K562 (cell line): ENCODE measurements around the gene CHST15. TPM values are rescaled to one million over a fixed set of nuclear protein-coding genes. Genes with fewer than 3 reads are reported as not detected.

Experiments
- ATAC-seq: fragments of 200-7000 bp; cut with Tn5 transposase; 3 replicates; pipeline ENCODE4 v1.9.1; 2020; ENCODE audit warnings: moderate library complexity
- BruUV-seq: library from RNA; stranded (reverse); fragments of 400-500 nt; replicated peaks from 2 replicates; lab custom pipeline; 2021; lab: Mats Ljungman, UMichigan
- CTCF ChIA-PET: fragments of 300-600 bp; formaldehyde crosslinking; extraction: SDS; loops from one replicate; lab custom pipeline; 2021; ENCODE audit warnings: low intra/inter-chr PET ratio; lab: Yijun Ruan, JAX
- POLR2A ChIA-PET: fragments of 300-600, 350-650 bp; sonication (Branson Sonifier 250); formaldehyde crosslinking; extraction: SDS; loops from one replicate; lab custom pipeline; 2021; ENCODE audit warnings: antibody characterized with exemption, inconsistent platforms; lab: Yijun Ruan, JAX
- DNase-seq, 4 experiments: peaks; one replicate each; pipeline versions ENCODE4 v3.0.0 to v3.0.0-alpha.2; 2011 to 2018; ENCODE audit warnings: low spot score in 3 of 4, mixed read lengths in 3 of 4; ENCODE audit errors: extremely low read depth in 1 of 4
- FAIRE-seq: peaks from 2 replicates; lab custom pipeline; 2011; peaks lifted over from hg19 to GRCh38; lab: Jason Lieb, UNC
- H2AFZ ChIP-seq: 2 replicates; pipeline ENCODE4 v1.6.0; 2011; ENCODE audit warnings: low read depth, low read length, control low read depth, inconsistent platforms
- H3K27ac ChIP-seq: fragments of 200-600 bp; 3 replicates; pipeline ENCODE4 v1.8.0; 2011; ENCODE audit warnings: low read depth, mild to moderate bottlenecking, control low read depth, inconsistent platforms, low read length, moderate library complexity, mixed read lengths; ENCODE audit errors: extremely low read depth
- H3K27me3 ChIP-seq, 2 experiments: fragments of 300-600 bp in 1 of 2; 2 replicates in 1 of 2; 3 replicates in 1 of 2; pipeline versions ENCODE4 v1.6.0 to v1.8.0; 2011; ENCODE audit warnings: inconsistent platforms in 2 of 2, low read length in 2 of 2, mild to moderate bottlenecking in 1 of 2, mixed read lengths in 1 of 2, moderate library complexity in 1 of 2; ENCODE audit not compliant: control insufficient read depth in 2 of 2, insufficient read depth in 2 of 2
- H3K36me3 ChIP-seq: fragments of 300-600 bp; 3 replicates; pipeline ENCODE4 v1.8.0; 2011; ENCODE audit warnings: mild to moderate bottlenecking, low read length, inconsistent platforms; ENCODE audit not compliant: control insufficient read depth, insufficient read depth
- H3K4me1 ChIP-seq, 2 experiments: fragments of 200-600 bp in 1 of 2; replicated peaks in 1 of 2; 2 replicates in 1 of 2; 3 replicates in 1 of 2; pipeline versions ENCODE4 v1.5.1 to v1.8.0; 2011; ENCODE audit warnings: inconsistent platforms in 2 of 2, low read length in 2 of 2, mild to moderate bottlenecking in 1 of 2, mixed read lengths in 1 of 2, moderate library complexity in 1 of 2; ENCODE audit not compliant: control insufficient read depth in 2 of 2, insufficient read depth in 2 of 2
- H3K4me2 ChIP-seq: 2 replicates; pipeline ENCODE4 v1.6.1; 2011; ENCODE audit warnings: low read length, control low read depth, inconsistent platforms, mixed read lengths; ENCODE audit not compliant: insufficient read depth
- H3K4me3 ChIP-seq: fragments of 200-600 bp; sonication (generic), shearing (Covaris generic); 2 replicates; pipeline ENCODE4 v1.5.1; 2016; ENCODE audit warnings: control low read depth, inconsistent platforms
- H3K79me2 ChIP-seq: fragments of 200-600 bp; 3 replicates; pipeline ENCODE4 v1.8.0; 2011; ENCODE audit warnings: low read length, inconsistent platforms; ENCODE audit not compliant: control insufficient read depth, insufficient read depth
- H3K9ac ChIP-seq, 2 experiments: 2 replicates each; pipeline versions ENCODE4 v1.6.0 to v1.6.1; 2011; ENCODE audit warnings: low read depth in 2 of 2, low read length in 2 of 2, control low read depth in 1 of 2, inconsistent platforms in 1 of 2, mild to moderate bottlenecking in 1 of 2, mixed read lengths in 1 of 2; ENCODE audit not compliant: insufficient read depth in 1 of 2
- H3K9me1 ChIP-seq: one replicate; pipeline ENCODE4 v1.6.0; 2011; ENCODE audit warnings: inconsistent platforms, mild to moderate bottlenecking, low read length, moderate library complexity; ENCODE audit not compliant: control insufficient read depth, insufficient read depth
- H3K9me3 ChIP-seq: replicated peaks from 2 replicates; pipeline ENCODE4 v1.5.1; 2011; ENCODE audit warnings: low read depth, low read length, inconsistent platforms; ENCODE audit not compliant: control insufficient read depth, insufficient read depth
- H4K20me1 ChIP-seq: replicated peaks from 2 replicates; pipeline ENCODE4 v1.6.1; 2011; ENCODE audit warnings: low read length, inconsistent platforms, mixed read lengths; ENCODE audit not compliant: control insufficient read depth, insufficient read depth
- E2F3 ChIP-seq: fragments of 250-450 bp; sonication (Bioruptor Pico); IDR thresholded peaks from 2 replicates; pipeline ENCODE4 v1.4.0; 2020; ENCODE audit warnings: mild to moderate bottlenecking
- LEF1 ChIP-seq: fragments of 450-650 bp; IDR thresholded peaks from 2 replicates; pipeline ENCODE4 v1.6.1; 2016; ENCODE audit warnings: mild to moderate bottlenecking
- TAF1 ChIP-seq: IDR thresholded peaks from 2 replicates; pipeline ENCODE4 v1.6.1; 2011; ENCODE audit warnings: mild to moderate bottlenecking, low read length, moderate library complexity; ENCODE audit not compliant: insufficient read depth, control insufficient read depth, severe bottlenecking; ENCODE audit errors: extremely low read depth
- ZNF134 ChIP-seq: fragments of 250-450 bp; sonication (Bioruptor Pico); conservative IDR thresholded peaks from 2 replicates; pipeline ENCODE4 v1.4.0; 2020
- ZNF57 ChIP-seq: fragments of 450-650 bp; formaldehyde crosslinking; IDR thresholded peaks from 2 replicates; pipeline ENCODE4 v1.4.0; 2020; ENCODE audit warnings: mild to moderate bottlenecking, moderate library complexity
- WGBS: fragments of 100-300 bp; shearing (Covaris generic); methylation state at CpG from one replicate; pipeline ENCODE4 v1.1.6; 2016; ENCODE audit warnings: low coverage, mixed read lengths; ENCODE audit not compliant: insufficient coverage; ENCODE audit errors: missing lambda C conversion rate; 5-methylcytosine and 5-hydroxymethylcytosine counted together
- in situ Hi-C: fragments of 300-500 bp; cut with MboI; formaldehyde crosslinking; loops from 4 replicates; pipeline ENCODE4 v1.15.0; 2018; ENCODE audit warnings: inconsistent platforms, mixed read lengths
- intact Hi-C: fragments of 100-400 bp; cut with micrococcal nuclease; formaldehyde crosslinking; loops from 2 replicates; pipeline ENCODE4 v1.14.2; 2022
- polyA plus RNA-seq, 8 experiments: library from polyadenylated mRNA; depleted of rRNA in 4 of 8; stranded (reverse) in 5 of 8; unstranded in 3 of 8; fragments of >200 nt; fragmentation: Nextera tagmentation in 2 of 8; fragmentation: Illumina TruSeq in 1 of 8; extraction: Ambion mirVana in 2 of 8; extraction: Trizol in 1 of 8; gene quantifications; 2 replicates each; pipeline versions ENCODE4 v1.2.1 to v1.2.3, GENCODE V29; 2011 to 2014; ENCODE audit warnings: inconsistent platforms in 1 of 8, missing spikeins in 1 of 8
- total RNA-seq, 7 experiments: library from RNA; depleted of rRNA in 6 of 7; stranded (reverse); fragments of >200 nt in 6 of 7; fragmentation: Illumina TruSeq in 2 of 7; extraction: Trizol in 2 of 7; gene quantifications; 2 replicates each; pipeline versions ENCODE4 v1.2.1 to v1.2.3, GENCODE V29; 2011 to 2021; ENCODE audit warnings: low replicate concordance in 1 of 7
- TF ChIP-seq, protein P1 (sequence below): fragments of 450-650 bp; IDR thresholded peaks from 2 replicates; pipeline ENCODE4 v1.6.1; 2016; ENCODE audit warnings: low read depth
- TF ChIP-seq, protein P2 (sequence below): fragments of 250-450 bp; sonication (Bioruptor Pico); IDR thresholded peaks from 2 replicates; pipeline ENCODE4 v1.8.0; 2021; ENCODE audit warnings: borderline replicate concordance, mild to moderate bottlenecking, moderate library complexity; ENCODE audit not compliant: poor library complexity, severe bottlenecking

CHST15 gene
- total and polyA plus RNA-seq, 9 of the 15 experiments (the other 6 are each of a cell fraction or from before 2014, with no cell fraction given) = 0.04 to 0.16 (median 0.08) TPM

DNA sequence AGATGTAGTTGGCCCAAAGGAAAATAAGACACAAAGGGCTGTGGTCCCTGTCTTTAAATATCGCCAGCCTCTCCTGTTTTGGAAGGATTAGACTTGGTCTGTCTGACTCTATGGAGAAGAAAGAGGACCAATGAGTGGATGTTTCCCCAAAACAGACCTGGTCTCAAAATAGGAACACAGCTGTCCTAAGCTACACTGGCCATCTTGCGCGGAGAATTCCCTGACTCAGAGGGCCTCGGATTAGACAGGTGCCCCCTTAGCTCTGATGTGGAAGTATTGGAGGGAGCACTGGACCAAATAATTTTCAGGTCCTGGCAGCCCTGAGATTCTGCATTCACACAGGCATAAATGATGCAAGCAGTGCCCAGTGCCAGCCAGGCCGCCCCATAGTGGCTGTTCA is 56.1 kb downstream of the CHST15 start:
- Histone ChIP-seq H4K20me1 (no peaks in the 10 kb centered on the region; the same call in 1 of the 2 replicates), H2AFZ (no peak overlapping the region), H3K27ac (no peak overlapping the region), H3K9me1 (no peaks in the 10 kb centered on the region), H3K4me3 (no peak overlapping the region), H3K79me2 (no peaks in the 10 kb centered on the region), H3K4me1 (peaks cover 8 to 12% of the 10 kb centered on the region in 2 experiments; a peak in 4 of 5 replicates), H3K36me3 (no peaks in the 10 kb centered on the region), H3K4me2 (no peak overlapping the region), H3K27me3 (peaks cover 2 to 23% of the 10 kb centered on the region in 2 experiments; a peak in 3 of 5 replicates), H3K9me3 (no peaks in the 10 kb centered on the region), H3K9ac (no peak overlapping the region)
- POLR2A ChIA-PET = no interaction called here
- no TSS peak for BruUV-seq
- in situ Hi-C loops (no loop called here), intact Hi-C loops (no loop called here)
- no peak for FAIRE-seq
- no peak for TF ChIP-seq ZNF57
- CTCF ChIA-PET = no interaction called here
- 43% methylated on average over 5 of the region's 5 CpGs for WGBS
- DNase-seq = no peak
- ATAC-seq = no peak

DNA sequence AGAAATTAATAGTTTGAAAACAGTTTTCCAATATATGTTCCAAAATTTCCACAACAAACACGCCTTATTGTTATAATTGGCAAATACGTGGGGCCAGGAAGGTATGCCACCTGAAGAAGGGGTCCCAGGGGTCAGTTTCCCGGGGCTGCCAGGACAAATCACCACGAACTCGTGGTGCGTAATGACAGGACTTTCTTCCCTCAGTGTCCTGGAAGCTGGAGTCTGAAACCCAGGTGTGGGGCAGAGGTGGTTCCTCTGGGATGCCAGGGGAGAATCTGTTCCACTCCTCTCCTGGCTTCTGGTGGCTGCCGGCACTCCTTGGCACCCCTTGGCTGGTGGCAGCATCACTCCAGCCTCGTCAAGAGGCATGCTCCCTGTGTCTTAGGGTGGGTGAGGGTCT is 56.7 kb downstream of the CHST15 start:
- H2AFZ ChIP-seq = no peak overlapping the region
- no peaks in the 10 kb centered on the region for H3K9me1 ChIP-seq
- H4K20me1 ChIP-seq = no peaks in the 10 kb centered on the region; the same call in 1 of the 2 replicates
- FAIRE-seq (no peak), ATAC-seq (no peak), DNase-seq (no peak)
- intact Hi-C loops = no loop called here
- no peak overlapping the region for H3K4me2 ChIP-seq
- H3K9ac ChIP-seq = no peak overlapping the region
- no peak overlapping the region for H3K27ac ChIP-seq
- no peak overlapping the region for H3K4me3 ChIP-seq
- no peaks in the 10 kb centered on the region for H3K36me3 ChIP-seq
- H3K9me3 ChIP-seq = no peaks in the 10 kb centered on the region
- H3K4me1 ChIP-seq = peaks cover 8 to 12% of the 10 kb centered on the region in 2 experiments; a peak in 4 of 5 replicates
- no peaks in the 10 kb centered on the region for H3K79me2 ChIP-seq
- peaks cover 2 to 18% of the 10 kb centered on the region in 2 experiments; a peak in 3 of 5 replicates for H3K27me3 ChIP-seq
- in situ Hi-C loops = no loop called here
- ChIA-PET CTCF (no interaction called here), POLR2A (no interaction called here)
- no TSS peak for BruUV-seq
- 0% methylated on average over 2 of the region's 8 CpGs for WGBS
- no peak for TF ChIP-seq E2F3 (CRISPR knock-in tag)
- TF ChIP-seq LEF1 = no peak
- TF ChIP-seq, protein P1, sequence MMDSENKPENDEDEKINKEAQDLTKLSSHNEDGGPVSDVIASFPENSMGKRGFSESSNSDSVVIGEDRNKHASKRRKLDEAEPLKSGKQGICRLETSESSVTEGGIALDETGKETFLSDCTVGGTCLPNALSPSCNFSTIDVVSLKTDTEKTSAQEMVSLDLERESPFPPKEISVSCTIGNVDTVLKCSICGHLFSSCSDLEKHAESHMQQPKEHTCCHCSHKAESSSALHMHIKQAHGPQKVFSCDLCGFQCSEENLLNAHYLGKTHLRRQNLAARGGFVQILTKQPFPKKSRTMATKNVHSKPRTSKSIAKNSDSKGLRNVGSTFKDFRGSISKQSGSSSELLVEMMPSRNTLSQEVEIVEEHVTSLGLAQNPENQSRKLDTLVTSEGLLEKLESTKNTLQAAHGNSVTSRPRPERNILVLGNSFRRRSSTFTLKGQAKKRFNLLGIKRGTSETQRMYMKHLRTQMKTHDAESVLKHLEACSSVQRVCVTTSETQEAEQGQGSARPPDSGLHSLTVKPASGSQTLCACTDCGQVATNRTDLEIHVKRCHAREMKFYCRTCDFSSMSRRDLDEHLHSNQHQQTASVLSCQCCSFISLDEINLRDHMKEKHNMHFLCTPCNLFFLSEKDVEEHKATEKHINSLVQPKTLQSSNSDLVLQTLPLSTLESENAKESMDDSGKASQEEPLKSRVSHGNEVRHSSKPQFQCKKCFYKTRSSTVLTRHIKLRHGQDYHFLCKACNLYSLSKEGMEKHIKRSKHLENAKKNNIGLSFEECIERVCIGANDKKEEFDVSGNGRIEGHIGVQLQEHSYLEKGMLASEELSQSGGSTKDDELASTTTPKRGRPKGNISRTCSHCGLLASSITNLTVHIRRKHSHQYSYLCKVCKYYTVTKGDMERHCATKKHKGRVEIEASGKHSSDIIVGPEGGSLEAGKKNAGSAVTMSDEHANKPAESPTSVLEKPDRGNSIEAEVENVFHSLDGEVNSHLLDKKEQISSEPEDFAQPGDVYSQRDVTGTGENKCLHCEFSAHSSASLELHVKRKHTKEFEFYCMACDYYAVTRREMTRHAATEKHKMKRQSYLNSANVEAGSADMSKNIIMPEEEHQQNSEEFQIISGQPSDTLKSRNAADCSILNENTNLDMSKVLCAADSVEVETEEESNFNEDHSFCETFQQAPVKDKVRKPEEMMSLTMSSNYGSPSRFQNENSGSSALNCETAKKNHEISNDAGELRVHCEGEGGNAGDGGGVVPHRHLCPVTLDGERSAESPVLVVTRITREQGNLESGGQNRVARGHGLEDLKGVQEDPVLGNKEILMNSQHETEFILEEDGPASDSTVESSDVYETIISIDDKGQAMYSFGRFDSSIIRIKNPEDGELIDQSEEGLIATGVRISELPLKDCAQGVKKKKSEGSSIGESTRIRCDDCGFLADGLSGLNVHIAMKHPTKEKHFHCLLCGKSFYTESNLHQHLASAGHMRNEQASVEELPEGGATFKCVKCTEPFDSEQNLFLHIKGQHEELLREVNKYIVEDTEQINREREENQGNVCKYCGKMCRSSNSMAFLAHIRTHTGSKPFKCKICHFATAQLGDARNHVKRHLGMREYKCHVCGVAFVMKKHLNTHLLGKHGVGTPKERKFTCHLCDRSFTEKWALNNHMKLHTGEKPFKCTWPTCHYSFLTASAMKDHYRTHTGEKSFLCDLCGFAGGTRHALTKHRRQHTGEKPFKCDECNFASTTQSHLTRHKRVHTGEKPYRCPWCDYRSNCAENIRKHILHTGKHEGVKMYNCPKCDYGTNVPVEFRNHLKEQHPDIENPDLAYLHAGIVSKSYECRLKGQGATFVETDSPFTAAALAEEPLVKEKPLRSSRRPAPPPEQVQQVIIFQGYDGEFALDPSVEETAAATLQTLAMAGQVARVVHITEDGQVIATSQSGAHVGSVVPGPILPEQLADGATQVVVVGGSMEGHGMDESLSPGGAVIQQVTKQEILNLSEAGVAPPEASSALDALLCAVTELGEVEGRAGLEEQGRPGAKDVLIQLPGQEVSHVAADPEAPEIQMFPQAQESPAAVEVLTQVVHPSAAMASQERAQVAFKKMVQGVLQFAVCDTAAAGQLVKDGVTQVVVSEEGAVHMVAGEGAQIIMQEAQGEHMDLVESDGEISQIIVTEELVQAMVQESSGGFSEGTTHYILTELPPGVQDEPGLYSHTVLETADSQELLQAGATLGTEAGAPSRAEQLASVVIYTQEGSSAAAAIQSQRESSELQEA = no peak
- no peak for TF ChIP-seq ZNF134 (CRISPR knock-in tag)
- TF ChIP-seq TAF1 = no peak
- TF ChIP-seq, protein P2, sequence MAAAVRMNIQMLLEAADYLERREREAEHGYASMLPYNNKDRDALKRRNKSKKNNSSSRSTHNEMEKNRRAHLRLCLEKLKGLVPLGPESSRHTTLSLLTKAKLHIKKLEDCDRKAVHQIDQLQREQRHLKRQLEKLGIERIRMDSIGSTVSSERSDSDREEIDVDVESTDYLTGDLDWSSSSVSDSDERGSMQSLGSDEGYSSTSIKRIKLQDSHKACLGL = no peak
